RPMI7951 (cell line): ENCODE data around the gene SLC25A30. TPM values are rescaled to one million over a fixed set of nuclear protein-coding genes. Genes with fewer than 3 reads are reported as not detected.
"Not testable (repeated sequence)": the region's sequence is repeated elsewhere in the genome, so short reads cannot be mapped to it uniquely, and the experiment has no call there.

ENCODE experiments used
- DNase-seq: peaks from one replicate; pipeline ENCODE4 v3.0.0-alpha.2; 2012; ENCODE audit warnings: low read depth
- total RNA-seq: library from RNA; depleted of rRNA; stranded (reverse); fragments of >200 nt; shearing (Covaris generic); gene quantifications from 2 replicates; pipeline ENCODE4 v1.2.3, GENCODE V29; 2014; rRNA removed

The SLC25A30 gene
- total RNA-seq, 1 experiment from 2014 or later: 5.6 TPM

- peak; percentile 84 for DNase-seq
Observed at GRCh38 chr13:45367358-45367757, 50.8 kb downstream of the SLC25A30 start.

GRCh38 chr13:45365558-45365885, 52.7 kb downstream of the SLC25A30 start:
- no peak for DNase-seq

GRCh38 chr13:45364876-45365557, 53.2 kb downstream of the SLC25A30 start:
- no peak for DNase-seq

- DNase-seq: no peak
Observed at GRCh38 chr13:45362939-45363338, 55.2 kb downstream of the SLC25A30 start.

GRCh38 chr13:45361596-45362206, 56.5 kb downstream of the SLC25A30 start:
- peak; percentile 51 for DNase-seq

GRCh38 chr13:45356966-45357672, 61.1 kb downstream of the SLC25A30 start:
- DNase-seq: no peak

GRCh38 chr13:45353895-45354294, 64.3 kb downstream of the SLC25A30 start:
- DNase-seq: no peak

- DNase-seq: no peak
Observed at GRCh38 chr13:45352031-45352430, 66.1 kb downstream of the SLC25A30 start.

- DNase-seq: no peak
Observed at GRCh38 chr13:45350152-45350551, 68.0 kb downstream of the SLC25A30 start.

- DNase-seq: no peak
Observed at GRCh38 chr13:45349438-45349837, 68.7 kb downstream of the SLC25A30 start.

GRCh38 chr13:45344064-45344463, 74.1 kb downstream of the SLC25A30 start:
- not testable (repeated sequence) for DNase-seq

Other genes starting within 250 kb of the SLC25A30 start
- 0.10 and 0.36 TPM in 2 replicates for gene KCTD4, start 217.3 kb downstream of the SLC25A30 start, total RNA-seq
- gene TPT1, start 77.2 kb downstream of the SLC25A30 start, total RNA-seq: 1,659 and 1,842 TPM in 2 replicates
- gene COG3, start 46.6 kb upstream of the SLC25A30 start, total RNA-seq: 15.3 and 16.6 TPM in 2 replicates
- gene ERICH6B, start 197.4 kb upstream of the SLC25A30 start, total RNA-seq: not detected in 2 replicates